GM23338 (cell line): ENCODE measurements around the gene ITIH5.

ENCODE experiments used
- CREB1 ChIP-seq: fragments of 250-450 bp; sonication (Bioruptor Pico); IDR thresholded peaks from 2 replicates; pipeline ENCODE4 v1.5.0; 2020; ENCODE audit warnings: low read depth, mild to moderate bottlenecking, moderate library complexity
- EZH2 ChIP-seq: fragments of 200-600 bp; sonication (generic); IDR thresholded peaks from one replicate; pipeline ENCODE4 v1.8.0; 2017; ENCODE audit warnings: antibody characterized with exemption, mild to moderate bottlenecking, low read depth; ENCODE audit not compliant: unreplicated experiment
- EZH2phosphoT487 ChIP-seq: fragments of 200-600 bp; sonication (generic); IDR thresholded peaks from one replicate; pipeline ENCODE4 v1.8.1; 2018; ENCODE audit warnings: antibody characterized with exemption; ENCODE audit not compliant: unreplicated experiment
- JUNB ChIP-seq: IDR thresholded peaks from one replicate; pipeline ENCODE4 v1.6.1; 2016; ENCODE audit warnings: antibody characterized with exemption; ENCODE audit not compliant: unreplicated experiment
- POLR2AphosphoS5 ChIP-seq: IDR thresholded peaks from 2 replicates; pipeline ENCODE4 v1.6.1; 2016; ENCODE audit warnings: antibody characterized with exemption, low read depth
- TF ChIP-seq, protein P1 (sequence below), 2 experiments: fragments of 200-600 bp in 1 of 2; sonication (generic) in 1 of 2; conservative IDR thresholded peaks; 2 replicates each; pipeline versions ENCODE4 v1.5.1 to v1.6.1; 2016 to 2017; ENCODE audit warnings: antibody characterized with exemption in 2 of 2, low read depth in 2 of 2, mild to moderate bottlenecking in 2 of 2, moderate library complexity in 1 of 2
- TF ChIP-seq, protein P2 (sequence below): IDR thresholded peaks from one replicate; pipeline ENCODE4 v1.6.1; 2018; ENCODE audit warnings: antibody characterized with exemption; ENCODE audit not compliant: unreplicated experiment
- TF ChIP-seq, protein P3 (sequence below): fragments of 250-450 bp; sonication (Bioruptor Pico); IDR thresholded peaks from 2 replicates; pipeline ENCODE4 v1.5.0; 2020; ENCODE audit warnings: mild to moderate bottlenecking, moderate library complexity

DNA sequence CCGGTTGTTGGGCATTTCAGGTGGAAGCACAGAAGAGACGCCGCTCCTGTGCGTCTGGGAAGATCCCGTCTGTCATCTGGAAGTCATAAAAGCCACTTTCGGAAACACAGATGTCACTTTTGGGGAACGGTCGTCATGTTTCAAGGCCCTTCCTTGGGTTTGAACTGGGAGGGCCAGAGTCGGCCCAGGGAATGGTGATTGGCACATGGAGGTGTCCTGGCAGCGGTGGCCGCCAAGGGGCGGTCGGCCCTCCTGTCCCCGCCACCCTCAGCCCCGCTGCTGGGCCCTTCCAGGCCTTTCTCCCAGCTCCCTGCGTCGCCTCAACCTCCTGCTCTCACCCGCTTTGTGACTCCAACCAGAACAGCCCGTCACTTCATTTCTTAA, 140.8 kb downstream of the ITIH5 start:
- TF ChIP-seq, protein P1, sequence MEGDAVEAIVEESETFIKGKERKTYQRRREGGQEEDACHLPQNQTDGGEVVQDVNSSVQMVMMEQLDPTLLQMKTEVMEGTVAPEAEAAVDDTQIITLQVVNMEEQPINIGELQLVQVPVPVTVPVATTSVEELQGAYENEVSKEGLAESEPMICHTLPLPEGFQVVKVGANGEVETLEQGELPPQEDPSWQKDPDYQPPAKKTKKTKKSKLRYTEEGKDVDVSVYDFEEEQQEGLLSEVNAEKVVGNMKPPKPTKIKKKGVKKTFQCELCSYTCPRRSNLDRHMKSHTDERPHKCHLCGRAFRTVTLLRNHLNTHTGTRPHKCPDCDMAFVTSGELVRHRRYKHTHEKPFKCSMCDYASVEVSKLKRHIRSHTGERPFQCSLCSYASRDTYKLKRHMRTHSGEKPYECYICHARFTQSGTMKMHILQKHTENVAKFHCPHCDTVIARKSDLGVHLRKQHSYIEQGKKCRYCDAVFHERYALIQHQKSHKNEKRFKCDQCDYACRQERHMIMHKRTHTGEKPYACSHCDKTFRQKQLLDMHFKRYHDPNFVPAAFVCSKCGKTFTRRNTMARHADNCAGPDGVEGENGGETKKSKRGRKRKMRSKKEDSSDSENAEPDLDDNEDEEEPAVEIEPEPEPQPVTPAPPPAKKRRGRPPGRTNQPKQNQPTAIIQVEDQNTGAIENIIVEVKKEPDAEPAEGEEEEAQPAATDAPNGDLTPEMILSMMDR (conservative IDR thresholded peaks at IDR 0.05; ENCODE audit: low read depth in 2 of 2): 0 out of 4 replicates have a peak, but pooled peaks of 1 of the 2 experiments have one; percentile 26
- TF ChIP-seq JUNB (no peak), EZH2 (no peak), CREB1 (CRISPR knock-in tag) (no peak), POLR2AphosphoS5 (no peak), EZH2phosphoT487 (no peak)
- TF ChIP-seq, protein P2, sequence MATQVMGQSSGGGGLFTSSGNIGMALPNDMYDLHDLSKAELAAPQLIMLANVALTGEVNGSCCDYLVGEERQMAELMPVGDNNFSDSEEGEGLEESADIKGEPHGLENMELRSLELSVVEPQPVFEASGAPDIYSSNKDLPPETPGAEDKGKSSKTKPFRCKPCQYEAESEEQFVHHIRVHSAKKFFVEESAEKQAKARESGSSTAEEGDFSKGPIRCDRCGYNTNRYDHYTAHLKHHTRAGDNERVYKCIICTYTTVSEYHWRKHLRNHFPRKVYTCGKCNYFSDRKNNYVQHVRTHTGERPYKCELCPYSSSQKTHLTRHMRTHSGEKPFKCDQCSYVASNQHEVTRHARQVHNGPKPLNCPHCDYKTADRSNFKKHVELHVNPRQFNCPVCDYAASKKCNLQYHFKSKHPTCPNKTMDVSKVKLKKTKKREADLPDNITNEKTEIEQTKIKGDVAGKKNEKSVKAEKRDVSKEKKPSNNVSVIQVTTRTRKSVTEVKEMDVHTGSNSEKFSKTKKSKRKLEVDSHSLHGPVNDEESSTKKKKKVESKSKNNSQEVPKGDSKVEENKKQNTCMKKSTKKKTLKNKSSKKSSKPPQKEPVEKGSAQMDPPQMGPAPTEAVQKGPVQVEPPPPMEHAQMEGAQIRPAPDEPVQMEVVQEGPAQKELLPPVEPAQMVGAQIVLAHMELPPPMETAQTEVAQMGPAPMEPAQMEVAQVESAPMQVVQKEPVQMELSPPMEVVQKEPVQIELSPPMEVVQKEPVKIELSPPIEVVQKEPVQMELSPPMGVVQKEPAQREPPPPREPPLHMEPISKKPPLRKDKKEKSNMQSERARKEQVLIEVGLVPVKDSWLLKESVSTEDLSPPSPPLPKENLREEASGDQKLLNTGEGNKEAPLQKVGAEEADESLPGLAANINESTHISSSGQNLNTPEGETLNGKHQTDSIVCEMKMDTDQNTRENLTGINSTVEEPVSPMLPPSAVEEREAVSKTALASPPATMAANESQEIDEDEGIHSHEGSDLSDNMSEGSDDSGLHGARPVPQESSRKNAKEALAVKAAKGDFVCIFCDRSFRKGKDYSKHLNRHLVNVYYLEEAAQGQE: no peak
- TF ChIP-seq, protein P3, sequence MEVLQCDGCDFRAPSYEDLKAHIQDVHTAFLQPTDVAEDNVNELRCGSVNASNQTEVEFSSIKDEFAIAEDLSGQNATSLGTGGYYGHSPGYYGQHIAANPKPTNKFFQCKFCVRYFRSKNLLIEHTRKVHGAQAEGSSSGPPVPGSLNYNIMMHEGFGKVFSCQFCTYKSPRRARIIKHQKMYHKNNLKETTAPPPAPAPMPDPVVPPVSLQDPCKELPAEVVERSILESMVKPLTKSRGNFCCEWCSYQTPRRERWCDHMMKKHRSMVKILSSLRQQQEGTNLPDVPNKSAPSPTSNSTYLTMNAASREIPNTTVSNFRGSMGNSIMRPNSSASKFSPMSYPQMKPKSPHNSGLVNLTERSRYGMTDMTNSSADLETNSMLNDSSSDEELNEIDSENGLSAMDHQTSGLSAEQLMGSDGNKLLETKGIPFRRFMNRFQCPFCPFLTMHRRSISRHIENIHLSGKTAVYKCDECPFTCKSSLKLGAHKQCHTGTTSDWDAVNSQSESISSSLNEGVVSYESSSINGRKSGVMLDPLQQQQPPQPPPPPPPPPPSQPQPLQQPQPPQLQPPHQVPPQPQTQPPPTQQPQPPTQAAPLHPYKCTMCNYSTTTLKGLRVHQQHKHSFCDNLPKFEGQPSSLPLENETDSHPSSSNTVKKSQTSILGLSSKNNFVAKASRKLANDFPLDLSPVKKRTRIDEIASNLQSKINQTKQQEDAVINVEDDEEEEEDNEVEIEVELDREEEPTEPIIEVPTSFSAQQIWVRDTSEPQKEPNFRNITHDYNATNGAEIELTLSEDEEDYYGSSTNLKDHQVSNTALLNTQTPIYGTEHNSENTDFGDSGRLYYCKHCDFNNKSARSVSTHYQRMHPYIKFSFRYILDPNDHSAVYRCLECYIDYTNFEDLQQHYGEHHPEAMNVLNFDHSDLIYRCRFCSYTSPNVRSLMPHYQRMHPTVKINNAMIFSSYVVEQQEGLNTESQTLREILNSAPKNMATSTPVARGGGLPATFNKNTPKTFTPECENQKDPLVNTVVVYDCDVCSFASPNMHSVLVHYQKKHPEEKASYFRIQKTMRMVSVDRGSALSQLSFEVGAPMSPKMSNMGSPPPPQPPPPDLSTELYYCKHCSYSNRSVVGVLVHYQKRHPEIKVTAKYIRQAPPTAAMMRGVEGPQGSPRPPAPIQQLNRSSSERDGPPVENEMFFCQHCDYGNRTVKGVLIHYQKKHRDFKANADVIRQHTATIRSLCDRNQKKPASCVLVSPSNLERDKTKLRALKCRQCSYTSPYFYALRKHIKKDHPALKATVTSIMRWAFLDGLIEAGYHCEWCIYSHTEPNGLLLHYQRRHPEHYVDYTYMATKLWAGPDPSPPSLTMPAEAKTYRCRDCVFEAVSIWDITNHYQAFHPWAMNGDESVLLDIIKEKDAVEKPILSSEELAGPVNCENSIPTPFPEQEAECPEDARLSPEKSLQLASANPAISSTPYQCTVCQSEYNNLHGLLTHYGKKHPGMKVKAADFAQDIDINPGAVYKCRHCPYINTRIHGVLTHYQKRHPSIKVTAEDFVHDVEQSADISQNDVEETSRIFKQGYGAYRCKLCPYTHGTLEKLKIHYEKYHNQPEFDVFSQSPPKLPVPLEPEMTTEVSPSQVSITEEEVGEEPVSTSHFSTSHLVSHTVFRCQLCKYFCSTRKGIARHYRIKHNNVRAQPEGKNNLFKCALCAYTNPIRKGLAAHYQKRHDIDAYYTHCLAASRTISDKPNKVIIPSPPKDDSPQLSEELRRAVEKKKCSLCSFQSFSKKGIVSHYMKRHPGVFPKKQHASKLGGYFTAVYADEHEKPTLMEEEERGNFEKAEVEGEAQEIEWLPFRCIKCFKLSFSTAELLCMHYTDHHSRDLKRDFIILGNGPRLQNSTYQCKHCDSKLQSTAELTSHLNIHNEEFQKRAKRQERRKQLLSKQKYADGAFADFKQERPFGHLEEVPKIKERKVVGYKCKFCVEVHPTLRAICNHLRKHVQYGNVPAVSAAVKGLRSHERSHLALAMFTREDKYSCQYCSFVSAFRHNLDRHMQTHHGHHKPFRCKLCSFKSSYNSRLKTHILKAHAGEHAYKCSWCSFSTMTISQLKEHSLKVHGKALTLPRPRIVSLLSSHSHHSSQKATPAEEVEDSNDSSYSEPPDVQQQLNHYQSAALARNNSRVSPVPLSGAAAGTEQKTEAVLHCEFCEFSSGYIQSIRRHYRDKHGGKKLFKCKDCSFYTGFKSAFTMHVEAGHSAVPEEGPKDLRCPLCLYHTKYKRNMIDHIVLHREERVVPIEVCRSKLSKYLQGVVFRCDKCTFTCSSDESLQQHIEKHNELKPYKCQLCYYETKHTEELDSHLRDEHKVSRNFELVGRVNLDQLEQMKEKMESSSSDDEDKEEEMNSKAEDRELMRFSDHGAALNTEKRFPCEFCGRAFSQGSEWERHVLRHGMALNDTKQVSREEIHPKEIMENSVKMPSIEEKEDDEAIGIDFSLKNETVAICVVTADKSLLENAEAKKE (CRISPR knock-in tag): no peak
